Adipocyte (in vitro differentiated cells): ENCODE measurements around the gene FCER2.

ENCODE experiments used
- DNase-seq: peaks from one replicate; pipeline ENCODE4 v3.0.0-alpha.2; 2015; ENCODE audit warnings: low read depth
- H3K27me3 ChIP-seq: replicated peaks from 2 replicates; pipeline ENCODE4 v1.7.0; 2013; ENCODE audit warnings: mild to moderate bottlenecking, low read length, moderate library complexity; ENCODE audit not compliant: control insufficient read depth, insufficient read depth
- H3K36me3 ChIP-seq: 2 replicates; pipeline ENCODE4 v1.7.0; 2013; ENCODE audit warnings: low read length, mild to moderate bottlenecking, moderate library complexity; ENCODE audit not compliant: control insufficient read depth, insufficient read depth, severe bottlenecking
- H3K4me1 ChIP-seq: 2 replicates; pipeline ENCODE4 v1.7.0; 2013; ENCODE audit warnings: mild to moderate bottlenecking, low read length, moderate library complexity; ENCODE audit not compliant: control insufficient read depth, insufficient read depth
- H3K4me3 ChIP-seq: 2 replicates; pipeline ENCODE4 v1.7.0; 2013; ENCODE audit warnings: mild to moderate bottlenecking, low read length, moderate library complexity
- H3K9ac ChIP-seq: 2 replicates; pipeline ENCODE4 v1.7.0; 2013; ENCODE audit warnings: mild to moderate bottlenecking, low read length, moderate library complexity
- H3K9me3 ChIP-seq: 2 replicates; pipeline ENCODE4 v1.7.0; 2013; ENCODE audit warnings: mild to moderate bottlenecking, low read length, moderate library complexity; ENCODE audit not compliant: control insufficient read depth

The FCER2 gene

GRCh38 chr19:7742575-7742974 lies 40.6 kb upstream of the FCER2 start:
- Histone ChIP-seq H3K9me3 (no peaks in the 10 kb centered on the region), H3K27me3 (peaks cover 47% of the 10 kb centered on the region), H3K4me3 (no peak overlapping the region), H3K9ac (no peak overlapping the region), H3K4me1 (no peaks in the 10 kb centered on the region), H3K36me3 (no peaks in the 10 kb centered on the region)
- no peak for DNase-seq

GRCh38 chr19:7740682-7741054 lies 38.7 kb upstream of the FCER2 start:
- Histone ChIP-seq H3K9ac (no peak overlapping the region), H3K4me3 (no peak overlapping the region), H3K9me3 (no peaks in the 10 kb centered on the region), H3K4me1 (no peaks in the 10 kb centered on the region), H3K36me3 (no peaks in the 10 kb centered on the region), H3K27me3 (peaks cover 53% of the 10 kb centered on the region)
- DNase-seq = no peak

GRCh38 chr19:7739801-7740681 lies 38.1 kb upstream of the FCER2 start:
- H3K9ac ChIP-seq = no peak overlapping the region
- H3K4me3 ChIP-seq = no peak overlapping the region
- peaks cover 57% of the 10 kb centered on the region for H3K27me3 ChIP-seq
- no peaks in the 10 kb centered on the region for H3K36me3 ChIP-seq
- H3K9me3 ChIP-seq = no peaks in the 10 kb centered on the region
- no peak for DNase-seq
- H3K4me1 ChIP-seq = no peaks in the 10 kb centered on the region

DNA sequence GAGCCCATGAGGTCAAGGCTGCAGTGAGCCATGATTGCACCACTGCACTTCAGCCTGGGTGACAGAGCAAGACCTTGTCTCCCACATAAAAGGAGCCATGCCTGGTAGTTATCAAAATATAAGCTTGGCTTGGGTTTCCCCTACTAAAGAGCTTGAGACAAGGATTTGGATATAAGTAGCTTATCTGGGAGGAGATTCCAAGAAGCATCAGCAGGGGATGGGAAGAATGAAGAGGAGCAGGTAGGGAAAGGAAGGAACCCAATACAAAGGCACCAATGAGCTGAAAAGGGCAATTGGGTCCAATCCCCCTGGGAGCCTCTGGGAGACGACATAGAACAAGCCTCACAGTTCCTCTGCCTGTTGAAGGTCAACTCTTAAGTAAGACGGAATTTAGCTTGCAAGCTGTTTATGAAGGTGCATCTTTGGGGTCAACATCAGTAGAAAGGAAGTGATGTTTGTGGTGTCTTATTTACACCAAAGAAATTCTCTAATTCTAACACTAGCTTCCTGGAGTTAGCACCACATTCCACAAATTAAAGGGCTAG lies 37.4 kb upstream of the FCER2 start:
- no peak for DNase-seq
- no peak overlapping the region for H3K9ac ChIP-seq
- no peaks in the 10 kb centered on the region for H3K9me3 ChIP-seq
- no peaks in the 10 kb centered on the region for H3K4me1 ChIP-seq
- peaks cover 56% of the 10 kb centered on the region for H3K27me3 ChIP-seq
- H3K4me3 ChIP-seq = no peak overlapping the region
- H3K36me3 ChIP-seq = no peaks in the 10 kb centered on the region

GRCh38 chr19:7738023-7738422 lies 36.1 kb upstream of the FCER2 start:
- no peaks in the 10 kb centered on the region for H3K4me1 ChIP-seq
- peaks cover 50% of the 10 kb centered on the region for H3K27me3 ChIP-seq
- no peak for DNase-seq
- H3K9me3 ChIP-seq = no peaks in the 10 kb centered on the region
- H3K36me3 ChIP-seq = no peaks in the 10 kb centered on the region
- H3K9ac ChIP-seq = no peak overlapping the region
- H3K4me3 ChIP-seq = no peak overlapping the region

GRCh38 chr19:7737215-7737614 lies 35.3 kb upstream of the FCER2 start:
- DNase-seq = no peak
- peaks cover 49% of the 10 kb centered on the region for H3K27me3 ChIP-seq

DNA sequence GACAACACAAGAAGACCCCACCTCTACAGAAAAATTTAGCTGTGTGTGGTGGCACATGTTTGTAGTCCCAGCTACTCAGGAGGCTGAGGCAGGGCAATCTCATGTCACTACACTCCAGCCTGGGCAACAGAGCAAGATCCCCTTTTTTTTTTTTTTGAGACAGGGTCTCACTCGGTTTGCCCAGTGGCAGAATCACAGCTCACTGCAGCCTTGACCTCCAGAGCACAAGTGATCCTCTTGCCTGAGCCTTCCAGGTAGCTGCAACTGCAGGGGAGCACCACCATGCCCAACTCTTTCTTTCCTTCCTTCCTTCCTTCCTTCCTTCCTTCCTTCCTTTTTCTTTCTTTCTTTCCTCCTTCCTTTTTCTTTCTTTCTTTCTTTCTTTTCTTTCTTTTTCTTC lies 34.2 kb upstream of the FCER2 start:
- DNase-seq = no peak
- peaks cover 60% of the 10 kb centered on the region for H3K27me3 ChIP-seq
- H3K9ac ChIP-seq = no peak overlapping the region

More at GRCh38 chr19:7737215-7737614, 35.3 kb upstream of the FCER2 start:
- H3K36me3 ChIP-seq = no peaks in the 10 kb centered on the region
- H3K9me3 ChIP-seq = no peaks in the 10 kb centered on the region
- H3K4me3 ChIP-seq = no peak overlapping the region
- H3K9ac ChIP-seq = no peak overlapping the region
- H3K4me1 ChIP-seq = no peaks in the 10 kb centered on the region

DNA sequence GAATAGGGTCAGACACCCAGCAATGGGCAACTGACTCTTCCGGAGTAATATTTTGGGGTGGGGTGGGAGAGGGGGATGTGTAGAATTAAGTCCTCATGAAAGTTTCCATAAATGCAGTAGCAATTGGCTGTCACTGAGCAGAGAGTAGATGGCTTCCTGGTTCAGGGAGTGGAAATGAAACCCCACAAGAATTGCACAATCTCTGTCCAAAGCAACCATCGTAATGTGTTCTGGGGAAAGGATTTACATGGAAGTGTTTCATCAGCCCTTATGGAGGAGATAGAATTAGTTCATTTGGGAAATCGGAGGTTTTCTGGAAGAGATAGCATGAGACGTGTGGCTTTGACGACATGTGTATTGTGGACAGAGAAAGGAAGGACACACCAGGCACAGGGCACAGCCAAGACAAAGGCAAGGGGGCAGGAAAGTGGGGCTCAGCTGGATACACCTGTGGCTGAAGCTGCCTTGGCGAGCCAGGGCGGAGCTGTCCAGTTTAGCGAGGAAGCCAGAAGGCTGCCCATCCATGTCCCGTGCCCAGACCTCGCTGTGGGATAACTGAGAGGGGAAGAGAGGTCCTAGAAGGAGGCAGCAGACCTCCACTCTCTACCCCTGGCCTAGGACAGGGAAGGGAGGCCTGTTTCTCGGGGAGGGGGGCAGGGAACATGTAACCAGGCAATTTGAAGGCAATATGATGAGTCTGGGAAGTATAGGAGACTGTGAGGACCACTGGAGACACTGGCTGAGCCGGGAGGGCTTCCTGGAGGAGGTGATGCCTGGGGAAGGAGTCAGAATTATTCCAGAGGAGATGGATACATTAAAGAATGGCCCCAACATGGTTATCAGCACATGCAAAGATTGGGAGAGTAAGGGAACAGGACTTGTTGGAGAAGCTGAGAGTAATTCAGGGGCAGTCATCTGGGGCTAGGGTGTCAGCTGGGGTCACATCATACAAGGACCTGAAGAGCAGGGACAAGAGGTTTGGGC lies 32.6 kb upstream of the FCER2 start:
- H3K4me1 ChIP-seq = no peaks in the 10 kb centered on the region
- DNase-seq = peak; percentile 29
- peaks cover 52% of the 10 kb centered on the region for H3K27me3 ChIP-seq
- H3K9ac ChIP-seq = no peak overlapping the region
- no peaks in the 10 kb centered on the region for H3K9me3 ChIP-seq
- H3K4me3 ChIP-seq = no peak overlapping the region
- H3K36me3 ChIP-seq = no peaks in the 10 kb centered on the region

More for the DNA sequence above, 34.2 kb upstream of the FCER2 start:
- Histone ChIP-seq H3K36me3 (no peaks in the 10 kb centered on the region), H3K4me3 (no peak overlapping the region), H3K9me3 (no peaks in the 10 kb centered on the region), H3K4me1 (no peaks in the 10 kb centered on the region)

GRCh38 chr19:7733376-7733775 lies 31.4 kb upstream of the FCER2 start:
- Histone ChIP-seq H3K27me3 (peaks cover 57% of the 10 kb centered on the region), H3K9me3 (no peaks in the 10 kb centered on the region), H3K9ac (no peak overlapping the region), H3K36me3 (no peaks in the 10 kb centered on the region), H3K4me1 (no peaks in the 10 kb centered on the region), H3K4me3 (no peak overlapping the region)
- no peak for DNase-seq

GRCh38 chr19:7732045-7732444 lies 30.1 kb upstream of the FCER2 start, which contains the start of gene CLEC4G:
CLEC4G (minus strand) TSS chr19:7732110; CDS start chr19:7732102, 8 bp downstream.
- no peak for DNase-seq
- Histone ChIP-seq H3K27me3 (peaks cover 65% of the 10 kb centered on the region), H3K4me1 (no peaks in the 10 kb centered on the region), H3K9me3 (no peaks in the 10 kb centered on the region), H3K9ac (no peak within 1 kb of the TSS), H3K36me3 (no peaks in the 10 kb centered on the region), H3K4me3 (no peak within 1 kb of the TSS)

GRCh38 chr19:7731615-7732014 lies 29.7 kb upstream of the FCER2 start:
- Histone ChIP-seq H3K36me3 (no peaks in the 10 kb centered on the region), H3K4me3 (no peak overlapping the region), H3K4me1 (no peaks in the 10 kb centered on the region), H3K27me3 (peaks cover 67% of the 10 kb centered on the region), H3K9me3 (no peaks in the 10 kb centered on the region), H3K9ac (no peak overlapping the region)
- DNase-seq = no peak
